Right lobe of liver (tissue), 6 donors: ENCODE results near the gene EPHB1. TPM values are rescaled to one million over a fixed set of nuclear protein-coding genes. Genes with fewer than 3 reads are reported as not detected.

Source experiments
- ATAC-seq, 4 donors: fragments of 200-7000 bp; cut with Tn5 transposase; one replicate each; pipeline ENCODE4 v1.9.1; 2020; ENCODE audit warnings: mild to moderate bottlenecking in 4 of 4, moderate library complexity in 4 of 4
- DNase-seq, 3 donors: peaks; one replicate each; pipeline ENCODE4 v3.0.0-alpha.2; 2020
- H3K27ac ChIP-seq, 3 donors: fragments of 200-600 bp; one replicate each; pipeline ENCODE4 v1.8.0; 2022
- H3K27me3 ChIP-seq, 2 donors: fragments of 200-600 bp; one replicate each; pipeline ENCODE4 v1.8.0; 2022
- H3K36me3 ChIP-seq, 4 donors: fragments of 200-600 bp; sonication (generic) in 1 of 4; one replicate each; pipeline versions ENCODE4 v1.5.1 to v1.8.0; 2017 to 2022; ENCODE audit warnings: control low read depth in 1 of 4
- H3K4me1 ChIP-seq, 4 donors: fragments of 200-600 bp; sonication (generic) in 1 of 4; one replicate each; pipeline versions ENCODE4 v1.5.1 to v1.8.0; 2017 to 2022; ENCODE audit warnings: control low read depth in 1 of 4
- H3K4me3 ChIP-seq, 3 donors: fragments of 200-600 bp; one replicate each; pipeline ENCODE4 v1.8.0; 2022
- H3K9me3 ChIP-seq, 4 donors: fragments of 200-600 bp; sonication (generic) in 1 of 4; one replicate each; pipeline versions ENCODE4 v1.5.1 to v1.8.0; 2017 to 2022; ENCODE audit warnings: control low read depth in 1 of 4
- CTCF ChIP-seq, 4 donors: fragments of 200-600 bp in 3 of 4; fragments of 450-650 bp in 1 of 4; IDR thresholded peaks; one replicate each; pipeline versions ENCODE4 v1.5.1 to v1.8.0; 2016 to 2022; ENCODE audit warnings: antibody characterized with exemption in 4 of 4, mild to moderate bottlenecking in 2 of 4
- POLR2A ChIP-seq: fragments of 450-650 bp; IDR thresholded peaks from one replicate; pipeline ENCODE4 v1.6.1; 2017; ENCODE audit warnings: antibody characterized with exemption, mild to moderate bottlenecking
- WGBS: methylation state at CpG from one replicate; pipeline ENCODE4 v1.1.6; 2018; ENCODE audit warnings: low coverage, low lambda C conversion rate; ENCODE audit not compliant: insufficient coverage; ENCODE audit errors: missing lambda C conversion rate; 5-methylcytosine and 5-hydroxymethylcytosine counted together
- intact Hi-C, 2 donors: fragments of 100-400 bp; cut with DNase I; formaldehyde crosslinking; loops; one replicate each; pipeline versions ENCODE4 v1.11.2 to v1.14.1; 2022
- total RNA-seq, 6 experiments: library from RNA; depleted of rRNA in 2 of 6; stranded (reverse); fragments of >200 nt in 2 of 6; fragmentation: NEBNext Ultra II Directional in 3 of 6; extraction: Animal tissue kit (Norgen Biotek cat#: 25700) in 3 of 6; gene quantifications; one replicate each; pipeline versions ENCODE4 v1.1.0 to v1.2.4, GENCODE V29; 2016 to 2023
- donor health status: DM: no; HTN: yes; CAD: no.
- donor health status: DM: no; HTN: no; CAD: no.
- donor health status: DM: no; HTN: no; CAD: no.
- donor health status: DM: no; HTN: yes; CAD: no.
- donor health status: DM: no; HTN: yes; CAD: no.

The EPHB1 gene
- total RNA-seq, 6 experiments from 2014 or later = 0.63 to 10.9 (median 1.8) TPM

DNA sequence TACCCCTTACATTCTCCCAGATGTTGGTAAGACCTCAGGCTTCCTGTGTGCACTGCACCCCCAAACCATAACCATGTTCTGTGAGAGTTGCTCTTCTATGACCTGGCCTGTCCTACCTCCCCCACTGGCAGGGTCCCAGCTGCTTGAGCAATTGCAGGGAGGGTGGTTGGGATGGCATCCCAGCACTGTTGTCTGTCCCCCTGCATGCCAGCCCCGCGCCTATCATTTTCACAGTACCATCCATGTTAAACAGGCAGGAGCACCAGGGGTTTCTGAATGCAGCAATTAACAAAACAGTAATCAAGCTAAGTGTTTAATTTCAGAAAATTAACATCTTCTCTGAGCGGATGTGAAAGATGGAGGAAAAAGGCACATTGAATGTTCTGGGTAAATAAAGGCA, 345.5 kb downstream of the EPHB1 start:
- intact Hi-C loops = no loop called here
- H3K9me3 ChIP-seq = no peaks in the 10 kb centered on the region
- H3K36me3 ChIP-seq = no peaks in the 10 kb centered on the region
- H3K4me3 ChIP-seq = no peak overlapping the region
- peak in 2 of 3 donors; percentile 78 to 88 for DNase-seq
- no peak overlapping the region for H3K27ac ChIP-seq
- TF ChIP-seq POLR2A = no peak
- TF ChIP-seq CTCF (IDR thresholded peaks at IDR 0.05) = no peak
- ATAC-seq = peak in 2 of 4 donors; percentile 17 to 43
- H3K27me3 ChIP-seq = no peaks in the 10 kb centered on the region
- 45% methylated on average over 3 of the region's 3 CpGs for WGBS
- H3K4me1 ChIP-seq = peaks cover 0 to 43% (median 18%) of the 10 kb centered on the region in 4 donors

DNA sequence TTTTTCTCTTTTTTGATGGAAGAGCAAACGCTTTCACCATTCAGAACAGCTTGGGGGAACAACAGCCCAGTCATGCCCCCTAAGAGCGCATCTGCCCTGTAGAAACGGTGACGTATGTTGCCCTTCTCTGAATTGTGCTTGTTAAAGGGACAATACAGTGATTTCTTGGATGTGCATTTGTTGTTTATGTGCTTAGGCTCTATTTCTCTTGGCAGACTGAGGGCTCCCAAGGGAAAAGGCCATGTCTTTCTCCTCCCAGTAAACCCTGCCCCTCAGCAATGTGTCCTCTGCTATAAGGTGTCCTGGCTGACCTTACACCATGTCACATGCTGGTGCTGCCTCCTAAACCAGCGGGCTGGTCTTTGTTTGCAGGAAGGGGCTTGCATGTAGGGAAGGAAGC, 346.1 kb downstream of the EPHB1 start:
- Histone ChIP-seq H3K4me3 (no peak overlapping the region), H3K27me3 (no peaks in the 10 kb centered on the region), H3K4me1 (peaks cover 0 to 43% (median 18%) of the 10 kb centered on the region in 4 donors), H3K27ac (peak overlapping the region in 1 of 3 donors; percentile 70), H3K36me3 (no peaks in the 10 kb centered on the region), H3K9me3 (no peaks in the 10 kb centered on the region)
- WGBS = 84% methylated on average over 5 of the region's 5 CpGs
- TF ChIP-seq CTCF (IDR thresholded peaks at IDR 0.05) (no peak), POLR2A (no peak)
- ATAC-seq = no peak
- no peak for DNase-seq
- intact Hi-C loops = no loop called here

DNA sequence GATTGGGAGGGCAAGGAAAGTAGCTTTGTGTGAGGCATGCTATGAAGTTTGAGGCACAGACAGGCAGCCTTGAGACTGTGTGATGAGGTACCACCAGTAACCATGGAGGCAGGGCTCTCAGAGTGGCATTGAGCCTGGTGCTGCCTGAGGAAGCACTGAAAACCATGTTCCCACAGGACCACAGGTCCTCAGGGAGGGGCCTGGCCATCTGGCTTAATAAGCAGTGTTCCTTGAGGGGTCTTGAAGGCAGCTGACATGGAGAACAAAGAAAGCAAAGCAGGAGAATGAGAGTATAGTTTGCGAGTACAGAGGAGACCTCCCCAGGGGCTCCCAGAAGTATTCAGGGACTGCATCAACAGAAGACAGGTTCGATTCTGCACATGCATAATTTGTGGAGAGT, 346.6 kb downstream of the EPHB1 start:
- peak overlapping the region in 1 of 3 donors; percentile 70 for H3K27ac ChIP-seq
- intact Hi-C loops = no loop called here
- H3K9me3 ChIP-seq = no peaks in the 10 kb centered on the region
- H3K4me3 ChIP-seq = no peak overlapping the region
- no peaks in the 10 kb centered on the region for H3K27me3 ChIP-seq
- DNase-seq (no peak), ATAC-seq (no peak)
- 69% methylated on average over 2 of the region's 2 CpGs for WGBS
- H3K4me1 ChIP-seq = peaks cover 0 to 43% (median 20%) of the 10 kb centered on the region in 4 donors
- TF ChIP-seq POLR2A (no peak), CTCF (IDR thresholded peaks at IDR 0.05) (no peak)
- H3K36me3 ChIP-seq = no peaks in the 10 kb centered on the region

DNA sequence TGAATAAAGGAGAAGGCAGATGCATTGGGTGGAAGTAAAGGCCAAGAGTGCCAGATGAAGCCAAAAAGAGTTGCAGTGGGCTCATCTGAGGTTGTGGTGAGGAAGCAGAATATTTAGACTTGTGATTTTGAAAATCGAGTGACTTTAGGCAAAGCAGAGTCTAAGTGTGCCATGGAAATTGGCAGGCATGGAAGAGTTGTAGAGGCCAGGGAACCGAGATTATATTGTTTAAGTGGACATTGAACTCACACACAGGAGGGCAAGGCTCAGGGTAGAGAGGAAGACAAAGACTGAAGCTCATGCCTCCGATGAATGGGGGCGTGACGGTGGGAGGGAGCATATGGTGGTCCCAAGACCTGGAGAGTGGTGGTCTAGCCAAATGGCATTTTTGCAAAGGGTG, 347.5 kb downstream of the EPHB1 start:
- 12% methylated on average over 5 of the region's 5 CpGs for WGBS

DNA sequence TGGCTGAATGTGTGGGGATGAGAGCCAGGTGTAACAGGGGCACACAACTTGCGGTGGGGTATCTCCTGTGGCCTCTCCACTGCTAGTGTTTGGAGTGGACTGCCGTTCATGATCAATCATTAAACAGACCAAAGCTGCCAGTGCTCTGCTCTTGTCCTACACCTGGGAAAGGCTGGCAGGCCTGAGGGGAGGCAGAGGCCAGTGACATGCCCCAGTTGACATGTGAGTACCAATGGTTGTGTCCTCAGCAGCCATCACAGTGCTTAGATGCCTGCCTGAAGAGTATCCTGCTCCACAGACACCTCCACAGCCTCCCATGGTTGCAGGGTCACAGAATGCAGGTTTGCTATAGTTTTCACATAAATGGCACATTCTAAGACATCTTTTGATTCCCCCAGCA, 348.4 kb downstream of the EPHB1 start:
- Histone ChIP-seq H3K4me3 (no peak overlapping the region), H3K4me1 (peaks cover 0 to 57% (median 27%) of the 10 kb centered on the region in 4 donors), H3K27me3 (no peaks in the 10 kb centered on the region), H3K9me3 (no peaks in the 10 kb centered on the region), H3K36me3 (no peaks in the 10 kb centered on the region), H3K27ac (peak overlapping the region in 2 of 3 donors; percentile 63 to 70)
- ATAC-seq (peak; percentile 77 to 87 (median 80)), DNase-seq (peak; percentile 67 to 94 (median 88))
- TF ChIP-seq POLR2A (peak; percentile 20), CTCF (IDR thresholded peaks at IDR 0.05) (no peak)
- 17% methylated on average over 1 of the region's 2 CpGs for WGBS
- intact Hi-C loops = no loop called here

More for the DNA sequence above, 347.5 kb downstream of the EPHB1 start:
- ATAC-seq (peak; percentile 65 to 75 (median 67)), DNase-seq (peak in 1 of 3 donors; percentile 78)
- H3K4me3 ChIP-seq = no peak overlapping the region
- no peaks in the 10 kb centered on the region for H3K36me3 ChIP-seq
- H3K27me3 ChIP-seq = no peaks in the 10 kb centered on the region
- no peak for TF ChIP-seq POLR2A
- peak overlapping the region in 2 of 3 donors; percentile 63 to 70 for H3K27ac ChIP-seq
- intact Hi-C loops = no loop called here
- no peaks in the 10 kb centered on the region for H3K9me3 ChIP-seq
- peaks cover 0 to 51% (median 24%) of the 10 kb centered on the region in 4 donors for H3K4me1 ChIP-seq
